ENCODE measurements around the gene NR2C2.

NR2C2 gene

DNA sequence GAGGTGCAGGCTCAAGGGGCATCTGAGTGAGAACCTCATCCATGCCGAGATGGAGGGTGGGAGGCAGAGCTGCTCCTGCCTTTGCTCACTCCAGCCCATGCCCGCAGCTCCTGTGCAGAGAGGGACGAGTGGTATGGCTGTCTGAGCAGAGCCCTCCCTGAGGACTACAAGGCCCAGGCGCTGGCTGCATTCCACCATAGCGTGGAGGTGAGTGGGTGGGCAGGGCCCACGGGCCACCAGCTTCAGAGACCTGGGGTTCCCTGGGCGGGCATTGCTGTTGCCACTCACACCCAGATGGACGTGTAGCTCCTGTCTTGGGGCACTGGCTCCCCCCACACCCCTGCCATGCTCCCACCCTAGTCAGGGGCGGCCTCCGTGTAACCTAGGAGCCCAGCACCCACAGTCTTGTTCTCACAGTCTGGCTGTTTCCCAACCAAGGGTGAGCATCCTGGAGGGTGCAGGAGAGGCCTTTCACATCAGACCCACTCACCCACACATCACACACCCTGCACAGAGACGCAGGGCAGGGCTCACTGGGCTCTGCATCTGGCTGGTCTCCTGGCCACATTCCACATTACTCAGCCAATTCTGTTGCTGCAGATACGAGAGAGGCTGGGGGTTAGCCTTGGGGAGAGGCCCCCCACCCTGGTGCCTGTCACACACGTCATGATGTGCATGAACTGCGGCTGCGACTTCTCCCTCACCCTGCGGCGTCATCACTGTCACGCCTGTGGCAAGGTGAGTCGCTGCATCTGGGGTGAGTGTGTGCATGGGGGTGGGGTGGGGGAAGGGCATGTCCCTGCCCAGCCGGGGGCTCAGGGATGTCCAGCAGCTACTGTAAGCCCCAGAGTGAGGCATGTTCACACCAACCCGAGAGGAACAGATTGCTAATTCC is 25.3 kb upstream of the NR2C2 start:
- no peak for DNase-seq

DNA sequence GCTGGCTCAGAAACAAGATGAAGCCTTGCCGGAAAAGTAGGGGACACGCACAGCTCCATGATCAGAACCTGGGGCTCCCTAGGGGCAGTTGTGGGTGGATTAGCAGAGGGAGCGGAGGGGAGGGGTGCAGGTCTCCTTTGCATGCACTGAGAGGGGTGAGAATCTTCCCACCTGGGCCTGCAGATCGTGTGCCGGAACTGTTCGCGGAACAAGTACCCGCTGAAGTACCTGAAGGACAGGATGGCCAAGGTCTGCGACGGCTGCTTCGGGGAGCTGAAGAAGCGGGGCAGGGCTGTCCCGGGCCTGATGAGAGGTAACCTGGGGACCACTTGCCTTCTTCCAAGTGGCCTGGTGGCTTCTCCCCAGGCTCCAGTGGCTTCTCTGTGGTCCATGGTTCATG is 24.5 kb upstream of the NR2C2 start:
- no peak for DNase-seq

DNA sequence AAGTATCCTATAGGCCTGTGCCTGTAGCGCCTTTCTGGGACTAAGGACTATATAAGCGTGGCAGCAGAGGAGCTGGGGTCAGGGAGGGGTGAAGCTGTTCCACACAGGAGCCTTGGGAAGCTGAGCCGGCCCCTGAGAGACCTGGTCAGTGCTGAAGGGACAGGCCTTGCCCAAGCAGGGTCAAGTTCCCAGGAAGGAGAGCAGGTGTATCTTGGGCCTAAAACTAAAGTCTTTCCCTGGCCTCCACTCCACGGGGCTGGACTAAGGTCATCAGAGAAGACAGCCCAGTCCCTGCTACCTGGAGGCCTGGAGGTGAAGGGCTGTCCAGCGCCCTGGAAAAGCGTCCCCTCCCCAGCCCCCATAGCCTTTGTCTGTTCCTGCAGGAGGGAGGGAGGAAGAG is 23.9 kb upstream of the NR2C2 start:
- DNase-seq, result no peak

DNA sequence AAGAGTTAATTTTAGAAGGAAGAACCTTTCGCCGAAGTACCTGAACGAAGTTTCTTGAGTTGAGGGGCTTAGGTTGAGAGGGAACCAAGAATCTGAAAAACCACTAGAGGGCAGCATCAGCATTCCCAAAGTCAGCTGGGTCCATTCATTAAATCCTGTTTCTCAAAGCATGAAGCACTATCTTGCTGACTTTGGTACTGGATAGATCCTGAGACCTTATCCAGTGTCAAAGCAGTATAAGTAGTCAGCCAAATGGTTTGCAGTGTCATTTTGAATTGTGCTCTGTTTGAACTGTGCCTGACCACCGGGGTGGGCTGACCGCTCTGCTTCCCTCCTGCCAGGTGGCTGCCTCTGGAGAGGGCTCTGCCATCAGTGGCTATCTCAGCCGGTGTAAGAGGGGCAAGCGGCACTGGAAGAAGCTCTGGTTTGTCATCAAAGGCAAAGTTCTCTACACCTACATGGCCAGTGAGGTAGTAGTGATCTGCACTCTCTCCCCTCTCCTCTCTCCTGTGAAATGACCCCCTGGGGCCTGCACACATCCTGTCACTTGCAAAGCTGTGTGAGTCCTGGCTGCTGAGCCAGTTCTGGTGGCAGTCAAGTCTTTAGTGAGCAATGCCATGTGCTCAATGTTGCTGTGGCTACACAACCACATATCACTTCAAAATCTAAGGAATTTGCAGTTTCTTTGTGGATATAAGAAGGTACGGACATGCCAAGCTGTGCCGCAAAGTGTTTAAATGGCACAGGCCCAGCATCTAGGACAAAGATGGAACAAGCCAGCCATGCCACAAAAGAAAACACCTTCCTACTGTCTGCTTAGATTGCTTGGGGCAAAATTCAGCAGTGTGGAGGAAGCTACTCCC is 21.4 kb upstream of the NR2C2 start:
- DNase-seq, result peak; percentile 38

DNA sequence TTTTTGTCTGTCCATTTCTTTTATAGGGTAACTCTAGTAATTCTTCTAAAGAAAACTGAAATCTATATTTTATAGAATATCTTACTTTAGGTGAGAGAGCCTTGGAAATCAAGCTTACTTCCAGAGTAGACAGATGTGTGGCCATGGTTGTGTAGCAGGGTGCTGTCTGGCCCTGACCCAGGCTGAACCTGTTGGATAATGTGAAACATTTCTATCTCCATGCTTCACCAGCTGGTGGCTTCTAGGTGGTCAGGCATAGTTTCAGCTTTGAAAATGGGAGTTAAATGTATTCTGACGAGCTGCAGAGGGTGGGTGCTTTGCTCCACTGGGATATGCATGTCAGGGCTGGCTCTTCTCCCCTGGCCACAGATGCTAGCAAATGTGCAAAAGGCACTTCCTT is 20.8 kb upstream of the NR2C2 start:
- DNase-seq, result no peak

DNA sequence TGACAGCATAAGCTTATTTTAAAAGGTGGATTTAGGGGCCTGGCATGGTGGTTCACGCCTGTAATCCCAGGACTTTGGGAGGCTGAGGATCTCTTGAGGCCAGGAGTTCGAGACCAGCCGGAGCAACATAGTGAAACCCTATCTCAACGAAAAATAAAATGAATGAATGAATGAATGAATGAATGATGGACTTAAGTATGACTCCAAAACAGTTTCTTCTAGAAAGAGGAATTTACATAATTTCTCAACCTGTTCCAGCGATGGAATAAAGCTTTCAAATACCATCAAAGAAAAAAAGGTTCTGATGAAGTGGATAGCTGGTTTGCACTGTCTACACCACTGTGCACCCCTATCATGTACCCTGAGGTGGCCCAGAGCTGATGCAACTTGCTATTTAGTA is 20.1 kb upstream of the NR2C2 start:
- DNase-seq, result no peak

DNA sequence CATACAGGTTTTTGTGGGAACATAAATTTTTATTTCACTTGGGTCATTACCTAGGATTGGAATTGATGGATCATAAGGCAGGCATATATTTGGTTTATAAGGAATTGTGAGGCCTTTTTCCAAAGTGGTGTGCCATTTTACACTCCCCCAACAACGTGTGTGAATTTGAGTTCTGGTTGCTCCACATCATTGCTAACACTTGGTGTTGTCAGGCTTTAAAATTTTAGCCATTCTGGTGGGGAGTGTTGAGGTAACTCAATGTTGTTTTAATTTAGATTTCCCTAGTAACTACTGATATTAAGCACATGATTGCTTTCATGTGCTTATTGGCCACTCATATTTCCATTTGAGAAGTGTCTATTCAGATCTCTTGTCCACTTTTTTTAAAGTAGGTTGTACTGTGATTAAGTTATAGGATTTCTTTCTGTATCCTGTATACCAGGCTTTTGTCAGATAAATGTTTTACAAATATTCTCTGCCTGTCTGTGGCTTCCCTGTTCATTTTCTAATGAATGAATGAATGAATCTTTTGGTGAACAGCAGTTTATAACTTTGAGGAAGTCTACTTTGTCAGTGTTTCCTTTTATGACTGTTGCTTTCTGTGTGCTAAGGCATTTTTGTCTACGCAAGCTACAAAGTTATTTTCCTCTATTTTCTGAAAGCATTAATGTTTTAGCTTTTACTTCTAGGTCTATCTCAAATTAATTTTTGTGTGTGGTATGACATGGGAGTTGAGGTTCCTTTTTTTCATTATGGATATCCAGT is 17.9 kb upstream of the NR2C2 start:
- DNase-seq, result no peak

DNA sequence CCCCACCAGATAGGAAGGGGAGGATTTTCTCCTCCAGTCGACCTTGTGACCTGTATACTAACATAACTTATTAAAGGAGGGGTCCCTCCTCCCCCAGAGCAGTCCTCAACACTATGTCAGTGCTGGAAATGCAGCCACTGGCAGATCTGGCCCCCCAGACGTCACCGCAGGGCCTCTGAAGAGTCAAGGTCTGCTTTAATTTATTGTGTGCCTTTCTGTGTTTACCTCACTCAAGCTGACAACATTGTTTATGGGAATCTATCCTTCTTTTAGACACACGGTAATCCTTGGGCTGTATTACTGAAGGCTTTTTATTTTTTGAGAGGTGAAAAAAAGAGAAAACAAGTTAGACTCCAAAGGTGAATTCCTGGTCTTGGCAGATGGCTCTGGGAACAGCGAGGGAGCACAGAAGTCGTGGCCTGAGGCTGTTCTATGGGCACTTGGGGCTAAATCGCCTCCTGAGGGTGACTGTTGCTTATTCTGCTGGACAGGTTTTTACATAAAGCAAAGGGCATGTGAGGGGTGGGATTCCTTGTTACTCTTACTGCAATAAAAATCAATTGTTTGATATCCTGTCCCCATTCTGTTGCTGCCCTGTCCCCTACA is 13.5 kb upstream of the NR2C2 start:
- no peak for DNase-seq

DNA sequence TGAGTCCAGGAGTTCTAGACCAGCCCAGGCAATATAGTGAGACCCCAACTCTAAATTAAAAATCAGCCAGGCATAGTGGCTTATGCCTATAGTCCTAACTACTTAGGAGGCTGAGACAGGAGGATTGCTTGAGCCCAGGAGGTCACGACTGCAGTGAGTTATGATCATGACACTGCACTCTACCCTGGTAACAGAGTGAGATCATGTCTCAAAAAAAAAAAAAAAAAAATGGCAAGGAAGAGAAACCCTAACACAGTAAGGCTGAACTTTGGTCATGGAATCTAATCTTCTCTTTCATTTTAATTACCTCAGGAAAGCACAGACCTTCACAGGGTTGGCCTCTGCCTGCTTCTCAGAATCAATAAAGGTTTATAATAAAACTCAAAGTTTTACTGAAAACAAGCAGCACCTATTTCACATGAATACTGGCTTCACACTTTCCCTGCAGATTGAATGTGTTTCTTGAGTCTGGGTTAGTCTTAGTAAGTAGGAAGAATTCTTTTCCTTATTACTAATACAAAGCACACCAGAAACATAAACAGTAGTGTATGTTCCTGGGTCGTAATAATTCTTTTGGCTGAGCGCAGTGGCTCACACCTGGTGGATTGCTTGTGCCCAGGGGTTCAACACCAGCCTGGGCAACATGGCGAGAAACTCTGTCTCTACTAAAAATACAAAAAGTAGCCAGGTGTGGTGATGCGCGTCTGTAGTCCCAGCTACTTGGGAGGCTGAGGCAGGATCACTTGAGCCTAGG is 11.6 kb upstream of the NR2C2 start:
- no peak for DNase-seq

DNA sequence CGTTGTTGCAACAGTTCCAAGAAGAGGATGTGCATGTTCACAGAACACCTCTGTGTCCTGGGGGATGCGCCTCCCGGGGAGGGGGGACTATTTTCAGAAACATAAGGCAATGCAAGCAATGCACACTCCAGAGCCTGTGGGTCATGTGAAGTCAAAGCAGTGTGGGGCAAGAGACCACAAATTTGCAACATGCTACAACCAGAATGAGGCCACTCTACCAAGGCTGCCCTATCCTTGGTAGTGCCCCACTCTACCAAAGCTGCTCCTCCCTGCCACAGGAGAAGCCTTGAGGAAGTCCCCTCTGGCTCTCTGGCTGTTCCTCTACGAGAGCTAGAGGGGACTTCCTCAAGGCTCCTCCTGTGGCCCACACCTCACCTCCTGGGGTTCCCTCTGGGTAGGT is 8.4 kb upstream of the NR2C2 start:
- DNase-seq, result no peak

DNA sequence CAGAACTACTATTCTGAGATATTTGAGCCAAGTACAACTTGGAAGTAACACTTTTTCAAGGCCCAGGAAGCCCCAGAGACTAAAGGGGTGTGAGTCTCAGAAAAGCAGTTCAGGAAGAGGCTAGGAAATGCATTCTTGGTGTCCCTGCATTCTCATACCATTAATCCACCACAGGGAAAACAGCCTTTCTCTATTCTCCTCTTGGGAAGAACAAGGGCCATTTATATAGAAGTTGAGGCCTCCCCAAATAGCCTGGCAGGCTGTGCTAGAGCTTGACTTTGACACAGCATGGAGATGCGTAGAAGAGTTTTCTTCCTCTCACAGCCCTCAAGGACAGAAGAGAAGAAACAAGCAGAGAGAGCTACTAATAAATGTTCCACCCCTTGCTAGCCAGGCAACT is 5.5 kb upstream of the NR2C2 start:
- DNase-seq, result no peak

DNA sequence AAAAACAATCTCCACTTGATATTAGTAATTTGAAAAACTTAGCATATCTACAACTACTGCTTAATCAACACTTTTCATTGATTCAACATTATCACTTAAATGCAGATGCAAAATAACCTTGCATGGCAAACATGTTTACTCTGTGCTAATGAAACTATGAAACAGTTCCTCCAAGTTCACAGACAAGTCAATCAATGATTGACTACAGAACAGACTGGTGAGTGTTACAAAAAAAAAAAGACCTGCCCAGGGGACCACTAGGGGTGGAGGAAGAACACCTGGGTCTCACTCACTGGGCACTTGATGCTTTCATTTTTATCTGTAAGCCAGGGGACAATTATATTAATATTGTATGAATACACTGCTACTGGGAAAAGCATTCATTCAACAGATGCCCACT is 4.3 kb upstream of the NR2C2 start:
- no peak for DNase-seq

DNA sequence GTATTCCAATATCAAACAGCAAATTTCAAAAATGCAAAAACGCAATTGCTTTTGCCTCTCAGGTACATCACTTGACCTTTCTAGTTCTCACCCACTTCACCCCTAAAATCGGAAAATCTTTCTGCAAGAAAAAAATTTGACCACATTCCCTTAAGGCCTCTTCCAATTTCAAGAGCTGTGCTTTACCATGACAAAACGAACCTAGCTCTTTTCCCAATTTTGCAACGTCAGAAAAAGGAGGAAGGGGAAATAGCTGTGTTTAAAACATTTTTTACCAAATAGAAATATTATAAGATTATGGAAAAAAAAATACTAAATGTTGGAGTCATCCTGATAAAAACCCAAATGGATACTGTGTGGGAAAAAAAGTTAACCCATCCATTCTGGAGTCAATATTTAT is 1.1 kb upstream of the NR2C2 start:
- no peak for DNase-seq

DNA sequence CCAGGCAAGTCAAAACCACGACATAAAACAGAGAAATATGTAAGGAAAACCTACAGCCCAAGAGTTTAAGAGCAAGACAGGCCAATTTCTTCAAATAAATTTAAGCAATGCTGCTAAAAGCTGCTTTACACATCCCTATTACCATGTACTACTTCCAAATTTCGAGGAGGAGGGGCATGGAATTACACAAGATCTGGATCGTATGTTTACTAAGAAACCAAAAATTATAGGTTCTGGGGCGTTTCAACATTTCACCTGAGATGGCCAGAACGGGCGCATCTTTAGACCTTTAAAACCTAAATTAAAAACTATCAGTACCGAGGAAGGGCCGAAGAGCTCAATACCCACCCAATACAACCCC is 664 bp upstream of the NR2C2 start:
- no peak for DNase-seq

DNA sequence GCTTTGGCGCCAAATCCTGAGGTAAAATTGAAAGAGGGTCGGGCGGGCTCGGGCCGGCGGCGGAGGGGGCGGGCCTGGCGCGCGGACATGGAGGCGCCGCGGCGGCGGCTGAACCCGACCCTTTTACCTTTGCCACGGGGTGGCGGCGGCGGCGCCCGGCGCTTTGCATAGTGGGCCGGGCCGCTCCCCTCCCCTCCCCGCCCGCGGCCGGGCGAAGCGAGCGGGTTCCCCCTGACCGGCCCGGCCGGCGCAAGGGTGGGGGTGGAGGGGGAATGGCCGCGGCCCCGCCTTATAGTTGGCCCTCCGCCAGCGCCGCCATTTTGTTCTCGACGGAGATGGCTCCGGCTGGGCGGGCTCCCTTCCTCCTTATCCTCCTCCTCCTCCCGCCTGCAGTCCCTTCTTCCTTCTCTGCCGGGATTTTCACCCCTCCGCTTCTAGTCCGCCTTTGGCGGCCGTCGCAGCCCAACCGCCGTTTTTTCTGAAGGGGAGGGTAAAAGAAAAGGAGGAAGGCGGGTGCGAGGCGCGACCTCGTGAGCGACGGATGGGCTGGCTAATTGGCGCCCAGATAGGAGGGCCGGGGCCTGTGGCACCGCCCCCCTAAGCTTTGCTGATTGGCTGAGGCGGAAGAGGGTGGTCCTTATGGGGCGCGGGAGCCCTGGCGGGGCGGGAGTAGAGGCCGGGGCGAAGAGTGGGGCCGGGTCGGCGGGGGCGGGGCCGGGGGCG is 664 bp downstream of the NR2C2 start:
- DNase-seq, result peak; percentile 93

DNA sequence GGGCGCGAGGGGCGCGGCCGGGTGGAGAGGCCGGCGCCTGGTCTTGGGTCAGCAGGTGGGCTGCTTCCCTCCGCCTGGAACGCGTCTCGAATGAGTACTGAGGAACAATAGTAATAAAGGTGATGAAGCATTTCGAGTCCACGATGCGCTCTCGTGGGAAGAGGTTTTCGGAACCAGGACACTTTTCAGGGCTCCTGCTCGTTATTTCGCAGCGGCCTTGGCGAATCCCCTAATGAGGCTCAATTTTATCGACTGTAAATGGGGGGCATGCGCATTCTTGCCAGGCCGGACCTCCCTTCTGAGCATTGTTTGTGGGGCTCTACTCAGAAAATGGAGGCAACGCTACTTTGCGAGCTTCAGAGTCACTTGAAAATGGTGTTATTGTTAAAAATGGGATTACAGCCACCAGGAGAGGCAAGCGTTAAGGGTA is 1.2 kb downstream of the NR2C2 start:
- no peak for DNase-seq

DNA sequence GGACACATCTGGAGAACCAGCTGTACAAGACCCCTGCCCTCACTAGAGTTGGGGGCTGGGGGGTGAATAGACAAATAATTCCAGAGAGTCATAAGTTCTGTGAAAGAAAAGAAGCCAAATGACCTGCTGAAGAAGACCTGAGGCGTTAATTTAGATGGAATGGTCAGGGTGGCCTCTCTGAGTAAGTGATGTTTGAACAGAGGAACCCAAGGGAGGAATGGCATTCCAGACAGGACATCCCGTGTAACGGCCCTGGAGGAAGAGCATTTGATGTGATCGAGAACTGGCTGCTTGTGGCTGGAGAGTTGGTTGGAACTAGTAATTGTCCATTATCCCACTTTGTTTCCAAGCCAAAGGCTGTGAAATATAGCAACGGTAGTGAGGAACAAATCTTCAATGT is 1.7 kb downstream of the NR2C2 start:
- no peak for DNase-seq

DNA sequence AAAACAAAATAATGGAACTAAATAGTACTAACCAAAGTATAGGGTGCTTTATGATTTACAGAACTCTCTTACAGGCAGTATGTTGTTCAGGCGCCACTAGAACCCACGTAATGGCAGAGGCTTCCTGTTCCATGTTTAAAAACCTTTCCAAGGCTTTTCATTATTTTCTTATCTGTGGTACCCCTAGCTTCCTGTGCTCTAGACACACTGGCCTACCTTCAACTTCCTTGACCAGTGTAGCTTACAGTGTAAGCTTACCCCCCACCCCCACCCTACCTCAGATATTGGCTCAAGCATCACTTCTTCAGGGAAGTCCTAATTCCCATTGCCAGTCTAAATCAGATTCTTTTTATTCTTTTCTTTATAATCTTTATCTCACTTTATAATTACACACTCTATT is 2.9 kb downstream of the NR2C2 start:
- no peak for DNase-seq

DNA sequence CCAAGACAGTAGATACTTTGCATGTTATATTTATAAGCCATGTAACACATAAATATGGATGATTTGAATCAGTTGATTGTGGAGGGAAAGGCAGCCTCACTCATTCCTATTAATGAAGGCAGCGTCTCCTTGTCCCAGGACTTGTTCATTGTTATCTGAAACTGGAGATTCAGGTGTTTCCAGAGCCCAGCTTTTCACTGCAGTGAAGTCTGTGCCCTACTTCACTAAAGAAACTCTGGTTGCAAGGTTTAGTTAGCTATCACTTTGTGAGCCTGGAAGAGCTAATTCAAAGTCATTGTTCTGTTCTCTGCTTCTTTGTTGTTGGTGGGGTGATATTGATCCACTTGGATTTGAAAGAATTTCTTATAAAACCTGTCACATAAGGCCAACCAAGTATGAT is 9.8 kb downstream of the NR2C2 start:
- DNase-seq, result no peak

DNA sequence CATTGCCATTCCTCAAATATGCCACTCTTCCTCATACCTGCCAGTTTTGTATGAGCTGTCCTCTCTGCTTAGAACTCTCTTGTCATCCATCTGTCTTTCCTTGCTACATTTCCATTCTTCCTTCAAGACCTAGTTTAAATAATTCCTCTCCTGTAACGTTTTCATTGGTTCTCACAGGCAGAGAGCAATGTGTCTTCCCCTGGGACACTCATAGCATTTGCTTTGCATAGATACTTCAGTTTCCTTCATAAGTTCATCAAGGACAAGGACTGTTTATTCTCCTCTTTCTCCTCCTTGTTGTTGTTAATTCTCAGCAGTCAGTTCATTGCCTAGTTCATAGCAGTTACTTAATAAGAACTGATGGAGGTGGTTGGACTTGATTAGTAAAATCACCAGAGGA is 10.5 kb downstream of the NR2C2 start:
- no peak for DNase-seq

DNA sequence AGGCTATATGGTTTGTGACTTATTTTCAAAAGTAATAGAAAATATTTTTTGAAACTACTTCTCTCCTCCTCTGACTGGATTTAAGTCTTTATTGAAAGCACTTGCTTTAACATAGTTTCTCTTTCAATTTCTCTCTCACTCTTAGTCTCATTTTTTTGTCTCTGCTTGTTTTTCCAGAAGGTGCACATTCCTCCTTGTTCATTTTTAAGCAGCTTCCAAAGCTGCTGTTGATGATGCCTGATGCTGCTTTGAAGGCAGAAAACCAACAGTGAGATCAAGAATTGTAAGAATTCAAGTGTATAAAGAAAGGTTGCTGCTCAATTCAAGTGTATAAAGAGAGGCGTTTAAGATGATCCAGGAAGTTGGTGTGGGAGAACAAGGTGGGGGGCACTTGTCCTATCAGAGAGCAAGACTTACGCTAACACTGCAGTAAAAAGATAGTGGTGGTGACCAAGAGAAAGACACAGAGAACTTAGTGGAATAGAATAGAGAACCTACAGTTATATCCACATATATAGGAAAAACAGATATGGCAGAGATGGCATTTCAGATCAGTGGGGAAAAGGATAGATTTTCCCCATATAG is 12.1 kb downstream of the NR2C2 start:
- DNase-seq, result no peak

All from NCI-H345 (cell line).